Neural cell (in vitro differentiated cells): ENCODE measurements around the gene PLOD3. TPM values are rescaled to one million over a fixed set of nuclear protein-coding genes. Genes with fewer than 3 reads are reported as not detected.

Experiments
- H2AFZ ChIP-seq: fragments of 200-600, 300-800 bp; sonication (generic), shearing (Covaris generic); 2 replicates; pipeline ENCODE4 v1.6.0; 2014; ENCODE audit warnings: low read depth, mild to moderate bottlenecking, antibody characterized with exemption, low read length, moderate library complexity
- H3F3A ChIP-seq: fragments of 200-600 bp; shearing (Covaris generic); 2 replicates; pipeline ENCODE4 v1.6.1; 2016; ENCODE audit warnings: mild to moderate bottlenecking, moderate library complexity, mixed read lengths, antibody characterized with exemption, low read length; ENCODE audit not compliant: insufficient read depth, poor library complexity, severe bottlenecking
- H3K27ac ChIP-seq: fragments of 200-600, 300-800 bp; sonication (generic), shearing (Covaris generic); 2 replicates; pipeline ENCODE4 v1.5.1; 2014; ENCODE audit warnings: mild to moderate bottlenecking, low read length, moderate library complexity
- H3K27me3 ChIP-seq: fragments of 300-800, 200-600 bp; sonication (generic), shearing (Covaris generic); 2 replicates; pipeline ENCODE4 v1.6.0; 2014; ENCODE audit warnings: mild to moderate bottlenecking, low read depth, low read length, moderate library complexity; ENCODE audit not compliant: insufficient read depth
- H3K36me3 ChIP-seq: fragments of 300-800, 200-600 bp; sonication (generic), shearing (Covaris generic); 2 replicates; pipeline ENCODE4 v1.5.1; 2014; ENCODE audit warnings: mild to moderate bottlenecking, antibody characterized with exemption, low read length, moderate library complexity; ENCODE audit not compliant: insufficient read depth
- H3K4me2 ChIP-seq: fragments of 300-800, 200-600 bp; sonication (generic), shearing (Covaris generic); 2 replicates; pipeline ENCODE4 v1.6.0; 2014; ENCODE audit warnings: mild to moderate bottlenecking, low read length
- H3K4me3 ChIP-seq: fragments of 300-800, 200-600 bp; sonication (generic), shearing (Covaris generic); 2 replicates; pipeline ENCODE4 v1.5.1; 2014; ENCODE audit warnings: mild to moderate bottlenecking, low read length, moderate library complexity
- H3K79me2 ChIP-seq: fragments of 200-600 bp; shearing (Covaris generic); replicated peaks from 2 replicates; pipeline ENCODE4 v1.6.0; 2014; ENCODE audit warnings: mild to moderate bottlenecking, low read length, moderate library complexity; ENCODE audit not compliant: insufficient read depth
- H3K9ac ChIP-seq: fragments of 300-800, 200-600 bp; sonication (generic), shearing (Covaris generic); 2 replicates; pipeline ENCODE4 v1.6.1; 2016; ENCODE audit warnings: mild to moderate bottlenecking, low read length, mixed read lengths
- H3K9me2 ChIP-seq: fragments of 200-600 bp; shearing (Covaris generic); 2 replicates; pipeline ENCODE4 v1.6.1; 2016; ENCODE audit warnings: mild to moderate bottlenecking, low read length, mixed read lengths; ENCODE audit not compliant: insufficient read depth
- H3K9me3 ChIP-seq: fragments of 200-600, 300-800 bp; sonication (generic), shearing (Covaris generic); 2 replicates; pipeline ENCODE4 v1.6.1; 2016; ENCODE audit warnings: mild to moderate bottlenecking, mixed run types, low read length, moderate library complexity, mixed read lengths
- H4K20me1 ChIP-seq: fragments of 200-600 bp; shearing (Covaris generic); 2 replicates; pipeline ENCODE4 v1.6.1; 2016; ENCODE audit warnings: mild to moderate bottlenecking, mixed run types; ENCODE audit not compliant: insufficient read depth
- EP300 ChIP-seq: fragments of 450-650 bp; conservative IDR thresholded peaks from 2 replicates; pipeline ENCODE4 v1.6.1; 2014; ENCODE audit warnings: antibody characterized with exemption, mild to moderate bottlenecking, moderate library complexity; ENCODE audit not compliant: poor library complexity, severe bottlenecking
- EZH2 ChIP-seq: fragments of 200-600, 300-800 bp; shearing (Covaris generic), sonication (generic); IDR thresholded peaks from 2 replicates; pipeline ENCODE4 v1.6.1; 2014; ENCODE audit warnings: antibody characterized with exemption, low read length, borderline replicate concordance, mild to moderate bottlenecking; ENCODE audit not compliant: insufficient read depth, poor library complexity, severe bottlenecking
- MXI1 ChIP-seq: fragments of 450-650 bp; conservative IDR thresholded peaks from 2 replicates; pipeline ENCODE4 v1.6.1; 2014; ENCODE audit warnings: antibody characterized with exemption, mild to moderate bottlenecking; ENCODE audit not compliant: poor library complexity, severe bottlenecking
- POLR2AphosphoS5 ChIP-seq: IDR thresholded peaks from 2 replicates; pipeline ENCODE4 v1.6.1; 2012
- RAD21 ChIP-seq: fragments of 450-650 bp; conservative IDR thresholded peaks from 2 replicates; pipeline ENCODE4 v1.6.1; 2014; ENCODE audit warnings: antibody characterized with exemption, mild to moderate bottlenecking, moderate library complexity
- REST ChIP-seq: IDR thresholded peaks from 2 replicates; pipeline ENCODE4 v1.6.1; 2012; ENCODE audit warnings: borderline replicate concordance
- SMC3 ChIP-seq: fragments of 450-650 bp; conservative IDR thresholded peaks from 2 replicates; pipeline ENCODE4 v1.6.1; 2014; ENCODE audit warnings: antibody characterized with exemption, mild to moderate bottlenecking, moderate library complexity; ENCODE audit not compliant: poor library complexity
- TAF1 ChIP-seq: IDR thresholded peaks from 2 replicates; pipeline ENCODE4 v1.6.1; 2012; ENCODE audit warnings: low read depth
- polyA plus RNA-seq: library from polyadenylated mRNA; depleted of rRNA; stranded (reverse); fragments of >200 nt; gene quantifications from 2 replicates; pipeline ENCODE4 v1.2.3, GENCODE V29; 2014
- TF ChIP-seq, protein P1 (sequence below): fragments of 450-650 bp; IDR thresholded peaks from 2 replicates; pipeline ENCODE4 v1.5.1; 2014; ENCODE audit warnings: antibody characterized with exemption, mild to moderate bottlenecking, moderate library complexity; ENCODE audit not compliant: poor library complexity, severe bottlenecking

PLOD3 gene
- polyA plus RNA-seq, 1 donor from 2014 or later: 19.2 TPM

DNA sequence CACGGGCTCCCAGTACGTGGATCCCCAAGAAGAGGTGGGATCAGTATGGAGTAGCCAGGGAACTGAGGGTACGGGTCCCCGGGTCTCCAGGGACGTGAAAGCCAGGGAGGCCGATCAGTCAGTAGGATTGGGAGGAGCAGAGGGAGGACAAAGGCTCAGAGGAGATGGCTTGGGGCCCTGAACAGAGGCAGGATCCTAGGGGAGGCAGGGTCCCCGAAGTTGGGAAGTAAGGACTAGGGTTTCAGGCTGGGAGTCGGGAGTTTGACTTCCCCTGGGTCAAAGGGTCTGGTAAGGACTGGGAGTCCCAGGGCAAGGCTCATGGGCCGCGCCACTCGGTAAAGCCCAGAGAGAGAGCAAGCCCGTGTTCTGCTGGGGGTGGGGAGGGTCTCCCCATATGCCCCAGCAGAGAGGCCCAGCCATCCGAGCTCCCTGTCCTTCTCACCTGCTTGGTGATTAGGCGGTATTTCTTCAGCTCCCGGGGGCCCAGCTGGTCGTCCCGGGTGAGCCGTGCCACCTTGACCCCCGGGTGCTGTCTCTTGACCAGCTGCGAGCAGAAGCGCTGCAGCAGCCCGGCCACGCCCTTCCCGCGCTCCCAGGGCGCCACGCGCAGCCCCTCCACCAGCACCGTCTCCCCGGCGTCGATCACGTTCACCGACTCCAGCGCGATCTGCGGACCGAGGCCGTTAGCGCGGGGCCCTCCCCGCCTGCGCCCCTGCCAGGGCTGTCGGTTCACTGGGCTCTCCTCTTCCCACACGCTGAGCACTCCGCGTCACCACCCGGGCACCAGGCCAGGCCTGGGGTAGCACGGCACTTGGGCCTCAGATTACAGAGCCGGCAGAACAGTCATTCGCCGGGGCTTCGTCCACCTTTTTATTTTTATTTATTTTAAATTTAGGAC is 44.3 kb downstream of the PLOD3 start:
- Histone ChIP-seq H3K9ac (peak overlapping the region; percentile 36), H3K36me3 (no peaks in the 10 kb centered on the region), H3K9me2 (no peaks in the 10 kb centered on the region), H3K9me3 (no peaks in the 10 kb centered on the region), H3K79me2 (no peaks in the 10 kb centered on the region), H3F3A (no peaks in the 10 kb centered on the region), H4K20me1 (no peaks in the 10 kb centered on the region), H3K27me3 (peaks cover 84% of the 10 kb centered on the region), H3K4me2 (no peak overlapping the region), H3K27ac (no peak overlapping the region), H3K4me3 (peak overlapping the region; percentile 59), H2AFZ (no peak overlapping the region)
- TF ChIP-seq RAD21 (no peak), TAF1 (no peak), MXI1 (no peak), SMC3 (no peak), REST (no peak), EZH2 (no peak), EP300 (no peak), POLR2AphosphoS5 (no peak)
- TF ChIP-seq, protein P1, sequence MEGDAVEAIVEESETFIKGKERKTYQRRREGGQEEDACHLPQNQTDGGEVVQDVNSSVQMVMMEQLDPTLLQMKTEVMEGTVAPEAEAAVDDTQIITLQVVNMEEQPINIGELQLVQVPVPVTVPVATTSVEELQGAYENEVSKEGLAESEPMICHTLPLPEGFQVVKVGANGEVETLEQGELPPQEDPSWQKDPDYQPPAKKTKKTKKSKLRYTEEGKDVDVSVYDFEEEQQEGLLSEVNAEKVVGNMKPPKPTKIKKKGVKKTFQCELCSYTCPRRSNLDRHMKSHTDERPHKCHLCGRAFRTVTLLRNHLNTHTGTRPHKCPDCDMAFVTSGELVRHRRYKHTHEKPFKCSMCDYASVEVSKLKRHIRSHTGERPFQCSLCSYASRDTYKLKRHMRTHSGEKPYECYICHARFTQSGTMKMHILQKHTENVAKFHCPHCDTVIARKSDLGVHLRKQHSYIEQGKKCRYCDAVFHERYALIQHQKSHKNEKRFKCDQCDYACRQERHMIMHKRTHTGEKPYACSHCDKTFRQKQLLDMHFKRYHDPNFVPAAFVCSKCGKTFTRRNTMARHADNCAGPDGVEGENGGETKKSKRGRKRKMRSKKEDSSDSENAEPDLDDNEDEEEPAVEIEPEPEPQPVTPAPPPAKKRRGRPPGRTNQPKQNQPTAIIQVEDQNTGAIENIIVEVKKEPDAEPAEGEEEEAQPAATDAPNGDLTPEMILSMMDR: no peak

- Histone ChIP-seq H3K27me3 (peaks cover 90% of the 10 kb centered on the region), H3K9me3 (no peaks in the 10 kb centered on the region), H3K36me3 (no peaks in the 10 kb centered on the region), H3K9me2 (no peaks in the 10 kb centered on the region), H3K9ac (peak overlapping the region; percentile 36), H4K20me1 (no peaks in the 10 kb centered on the region), H3K4me3 (peak overlapping the region; percentile 59), H3K4me2 (no peak overlapping the region), H3F3A (no peaks in the 10 kb centered on the region), H3K27ac (no peak overlapping the region), H3K79me2 (no peaks in the 10 kb centered on the region), H2AFZ (no peak overlapping the region)
- TF ChIP-seq MXI1: peak; percentile 26
- no peak for TF ChIP-seq REST
- peak; percentile 16 for TF ChIP-seq POLR2AphosphoS5
- TF ChIP-seq RAD21: no peak
- no peak for TF ChIP-seq TAF1
- TF ChIP-seq, protein P1: peak; percentile 34
Measured at GRCh38 chr7:101172005-101172853, 45.2 kb downstream of the PLOD3 start.
